Tibial artery (tissue), 4 donors: ENCODE results near the gene AXIN1.

Experiments used
- DNase-seq, 2 donors: peaks; one replicate each; pipeline ENCODE4 v3.0.0-alpha.2; 2019
- H3K27ac ChIP-seq, 2 donors: fragments of 200-600 bp; sonication (generic) in 1 of 2; 1 replicate in 1 of 2; 2 replicates in 1 of 2; pipeline ENCODE4 v1.5.1; 2018 to 2019; ENCODE audit warnings: mild to moderate bottlenecking in 1 of 2
- H3K27me3 ChIP-seq, 2 donors: fragments of 200-600 bp; sonication (generic) in 1 of 2; one replicate each; pipeline versions ENCODE4 v1.5.1 to v1.6.0; 2016 to 2019
- H3K36me3 ChIP-seq, 3 donors: fragments of 200-600 bp; sonication (generic) in 2 of 3; one replicate each; pipeline ENCODE4 v1.5.1; 2016 to 2019; ENCODE audit warnings: mild to moderate bottlenecking in 2 of 3
- H3K4me1 ChIP-seq, 4 donors: fragments of 200-600 bp; sonication (generic) in 2 of 4; 1 replicate in 3 of 4; 2 replicates in 1 of 4; pipeline ENCODE4 v1.5.1; 2016 to 2019
- H3K4me3 ChIP-seq, 2 donors: fragments of 200-600 bp; sonication (generic) in 1 of 2; 1 replicate in 1 of 2; 2 replicates in 1 of 2; pipeline ENCODE4 v1.5.1; 2018 to 2019; ENCODE audit warnings: mild to moderate bottlenecking in 2 of 2
- H3K9me3 ChIP-seq, 3 donors: fragments of 200-600 bp; sonication (generic) in 1 of 3; one replicate each; pipeline ENCODE4 v1.5.1; 2016 to 2019
- intact Hi-C: fragments of 100-400 bp; cut with DNase I; formaldehyde crosslinking; loops from one replicate; pipeline ENCODE4 v1.15.0; 2023; ENCODE audit warnings: low total_unique reads
- TF ChIP-seq, protein P1 (sequence below), 2 experiments: fragments of 200-600 bp in 1 of 2; fragments of 450-650 bp in 1 of 2; IDR thresholded peaks; one replicate each; pipeline ENCODE4 v1.5.1; 2017 to 2019; ENCODE audit warnings: antibody characterized with exemption in 2 of 2, mild to moderate bottlenecking in 1 of 2, moderate library complexity in 1 of 2

The AXIN1 gene

DNA sequence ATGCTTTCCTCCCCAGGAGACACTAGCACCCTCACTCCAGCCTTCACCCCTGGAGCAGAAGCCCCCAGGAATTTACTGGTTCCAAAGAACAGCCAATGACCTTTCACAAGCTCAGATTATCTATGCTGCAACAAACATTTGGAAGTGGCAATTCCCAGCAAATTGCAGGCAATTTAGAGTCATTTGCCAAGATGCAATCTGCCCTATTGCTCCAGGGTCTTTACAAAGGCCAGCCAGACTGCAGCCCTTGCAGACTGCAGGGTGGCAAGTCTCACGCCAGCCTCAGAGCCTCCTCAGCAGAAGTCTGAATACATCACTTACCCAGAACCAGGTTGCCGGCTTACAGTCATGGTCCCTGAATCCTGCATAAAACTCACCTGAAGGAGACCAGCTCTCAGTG lies 21.8 kb downstream of the AXIN1 start:
- Histone ChIP-seq H3K4me3 (no peak overlapping the region), H3K9me3 (no peaks in the 10 kb centered on the region), H3K4me1 (peaks cover 0 to 24% (median 17%) of the 10 kb centered on the region in 4 donors), H3K27ac (no peak overlapping the region), H3K27me3 (no peaks in the 10 kb centered on the region), H3K36me3 (no peaks in the 10 kb centered on the region)
- no peak for DNase-seq
- TF ChIP-seq, protein P1, sequence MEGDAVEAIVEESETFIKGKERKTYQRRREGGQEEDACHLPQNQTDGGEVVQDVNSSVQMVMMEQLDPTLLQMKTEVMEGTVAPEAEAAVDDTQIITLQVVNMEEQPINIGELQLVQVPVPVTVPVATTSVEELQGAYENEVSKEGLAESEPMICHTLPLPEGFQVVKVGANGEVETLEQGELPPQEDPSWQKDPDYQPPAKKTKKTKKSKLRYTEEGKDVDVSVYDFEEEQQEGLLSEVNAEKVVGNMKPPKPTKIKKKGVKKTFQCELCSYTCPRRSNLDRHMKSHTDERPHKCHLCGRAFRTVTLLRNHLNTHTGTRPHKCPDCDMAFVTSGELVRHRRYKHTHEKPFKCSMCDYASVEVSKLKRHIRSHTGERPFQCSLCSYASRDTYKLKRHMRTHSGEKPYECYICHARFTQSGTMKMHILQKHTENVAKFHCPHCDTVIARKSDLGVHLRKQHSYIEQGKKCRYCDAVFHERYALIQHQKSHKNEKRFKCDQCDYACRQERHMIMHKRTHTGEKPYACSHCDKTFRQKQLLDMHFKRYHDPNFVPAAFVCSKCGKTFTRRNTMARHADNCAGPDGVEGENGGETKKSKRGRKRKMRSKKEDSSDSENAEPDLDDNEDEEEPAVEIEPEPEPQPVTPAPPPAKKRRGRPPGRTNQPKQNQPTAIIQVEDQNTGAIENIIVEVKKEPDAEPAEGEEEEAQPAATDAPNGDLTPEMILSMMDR (IDR thresholded peaks at IDR 0.05): no peak
- intact Hi-C loops: no loop called here

DNA sequence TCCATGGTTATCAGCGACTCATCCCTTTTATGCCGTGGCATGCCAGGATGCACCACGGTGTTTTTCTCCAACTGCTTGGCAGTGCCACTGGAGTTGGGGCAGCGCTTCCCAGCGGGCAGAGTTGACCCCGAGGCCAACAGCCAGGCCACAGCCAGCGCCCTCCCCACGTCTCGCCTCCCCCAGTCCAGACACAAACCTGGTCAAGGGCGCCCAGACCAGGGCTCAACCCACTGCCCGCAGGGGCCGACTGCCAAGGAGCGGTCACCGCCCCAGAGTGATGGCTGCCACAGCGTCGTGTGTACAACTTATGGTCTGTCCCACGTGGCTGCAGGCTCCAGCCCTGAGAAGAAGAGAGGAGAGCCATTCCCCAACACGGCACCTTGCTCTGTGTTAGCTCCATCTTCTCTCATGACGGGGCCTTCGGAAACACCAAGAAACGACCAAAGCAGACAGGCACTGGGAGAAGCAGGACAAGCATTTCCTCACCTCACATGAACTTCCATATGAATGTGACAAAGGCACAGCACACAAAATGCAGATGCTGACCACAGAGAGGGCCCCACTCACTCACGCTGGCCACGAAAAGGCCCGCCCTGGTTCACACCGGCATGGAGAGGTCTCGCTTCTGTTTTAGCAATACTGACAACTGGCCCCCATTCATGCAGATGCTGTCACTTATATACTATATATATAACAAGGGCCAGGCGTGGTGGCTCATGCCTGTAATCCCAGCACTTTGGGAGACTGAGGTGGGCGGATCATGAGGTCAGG lies 27.0 kb downstream of the AXIN1 start:
- H3K4me1 ChIP-seq: peaks cover 0 to 36% (median 17%) of the 10 kb centered on the region in 4 donors
- TF ChIP-seq, protein P1 (IDR thresholded peaks at IDR 0.05): no peak
- intact Hi-C loops: no loop called here
- H3K9me3 ChIP-seq: no peaks in the 10 kb centered on the region
- peaks cover 0 to 12% (median 4%) of the 10 kb centered on the region in 3 donors for H3K36me3 ChIP-seq
- no peak overlapping the region for H3K27ac ChIP-seq
- DNase-seq: no peak
- H3K27me3 ChIP-seq: no peaks in the 10 kb centered on the region
- no peak overlapping the region for H3K4me3 ChIP-seq

DNA sequence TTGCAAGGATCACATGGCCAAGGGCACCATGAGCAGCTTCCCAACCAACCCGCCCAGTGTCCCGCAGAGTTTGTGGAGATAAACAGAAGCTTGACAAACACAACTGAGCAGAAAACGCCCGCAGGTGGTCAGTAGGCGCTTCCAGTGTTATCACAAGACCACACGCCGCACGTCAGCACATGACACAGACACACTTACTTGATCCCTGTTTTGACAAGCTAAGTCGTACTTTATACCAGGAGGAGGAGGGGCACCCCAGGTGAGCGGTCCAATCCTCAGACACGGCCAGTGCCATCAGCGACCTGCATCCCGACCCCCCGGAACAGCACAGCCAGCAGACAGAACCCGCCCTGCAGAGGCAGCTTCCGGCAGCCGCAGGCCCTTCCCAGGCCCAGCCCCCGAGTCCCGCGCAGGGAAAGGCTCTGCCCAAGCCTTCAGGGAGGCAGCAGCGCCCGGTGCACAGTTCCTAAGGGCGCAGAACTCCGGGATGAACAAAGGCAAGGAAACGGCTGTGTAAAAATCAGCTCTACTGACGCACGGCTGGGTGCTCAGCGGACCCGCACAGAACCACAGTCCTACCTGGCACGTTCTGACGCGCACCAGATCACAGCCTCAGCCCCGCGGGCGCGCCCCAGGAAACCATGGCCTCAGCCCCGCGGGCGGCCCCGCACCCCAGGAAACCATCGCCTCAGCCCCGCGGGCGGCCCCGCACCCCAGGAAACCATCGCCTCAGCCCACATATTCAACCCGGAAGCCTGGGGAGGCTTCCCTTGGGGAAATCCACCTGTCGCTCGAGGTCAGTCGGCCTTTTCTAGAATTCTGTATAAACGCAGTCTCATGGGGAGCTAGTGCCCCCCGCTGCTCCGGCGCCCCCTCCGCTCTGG lies 27.8 kb downstream of the AXIN1 start:
- no peaks in the 10 kb centered on the region for H3K27me3 ChIP-seq
- H3K36me3 ChIP-seq: peaks cover 0 to 12% (median 4%) of the 10 kb centered on the region in 3 donors
- intact Hi-C loops: no loop called here
- no peak for DNase-seq
- H3K4me3 ChIP-seq: no peak overlapping the region
- TF ChIP-seq, protein P1 (IDR thresholded peaks at IDR 0.05): no peak
- H3K9me3 ChIP-seq: no peaks in the 10 kb centered on the region
- H3K27ac ChIP-seq: no peak overlapping the region
- peaks cover 0 to 31% (median 17%) of the 10 kb centered on the region in 4 donors for H3K4me1 ChIP-seq

DNA sequence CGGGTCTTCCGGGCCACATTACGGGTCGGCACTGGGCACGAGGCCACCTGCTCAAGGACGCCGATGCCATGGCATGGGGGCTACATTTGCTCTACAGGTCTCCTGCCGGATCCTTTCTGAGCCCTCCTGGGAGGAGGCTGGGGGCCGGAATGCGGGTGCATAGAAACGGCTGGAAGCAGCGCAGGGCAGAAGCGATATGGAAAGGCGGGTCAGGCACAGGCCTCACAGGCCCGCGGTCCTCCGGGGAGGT lies 28.4 kb downstream of the AXIN1 start:
- TF ChIP-seq, protein P1 (IDR thresholded peaks at IDR 0.05): no peak
- Histone ChIP-seq H3K9me3 (no peaks in the 10 kb centered on the region), H3K27ac (no peak overlapping the region), H3K4me3 (no peak overlapping the region), H3K4me1 (peaks cover 0 to 31% (median 17%) of the 10 kb centered on the region in 4 donors), H3K27me3 (no peaks in the 10 kb centered on the region), H3K36me3 (peaks cover 0 to 17% (median 8%) of the 10 kb centered on the region in 3 donors)
- intact Hi-C loops: no loop called here
- DNase-seq: no peak

DNA sequence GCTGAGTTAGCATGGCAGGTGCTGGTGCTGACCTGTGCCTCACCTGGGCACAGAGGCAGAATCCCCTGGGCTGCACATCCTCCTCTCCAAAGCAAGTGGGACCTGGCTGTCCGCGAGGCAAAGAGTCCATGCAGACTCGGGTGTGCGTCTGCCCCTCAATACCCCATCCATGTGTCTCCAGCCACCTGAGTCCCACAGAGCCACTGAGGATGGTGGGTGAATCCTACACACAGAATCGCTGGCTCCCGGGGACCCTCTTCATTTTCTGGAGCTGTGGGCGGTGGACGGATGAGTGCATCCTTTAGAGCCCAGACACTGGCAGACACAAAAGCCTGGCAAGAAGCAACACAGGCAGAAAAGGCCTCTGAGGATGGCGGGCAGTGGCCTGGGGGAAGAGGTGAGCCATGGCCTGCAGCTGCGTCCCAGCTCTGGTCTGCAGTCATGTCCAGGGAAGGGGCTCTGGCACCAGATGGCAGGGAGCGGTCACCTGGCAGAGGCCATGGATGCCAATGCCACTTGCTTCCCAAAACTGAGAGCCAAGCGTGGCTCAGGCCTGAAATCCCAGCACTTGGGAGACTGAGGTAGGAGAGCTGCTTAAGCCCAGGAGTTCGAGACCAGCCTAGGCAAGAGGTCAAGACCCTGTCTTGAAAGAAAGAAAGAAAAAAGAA lies 29.9 kb downstream of the AXIN1 start:
- H3K27ac ChIP-seq: no peak overlapping the region
- peaks cover 0 to 31% (median 15%) of the 10 kb centered on the region in 3 donors for H3K36me3 ChIP-seq
- no peak overlapping the region for H3K4me3 ChIP-seq
- TF ChIP-seq, protein P1 (IDR thresholded peaks at IDR 0.05): no peak
- intact Hi-C loops: no loop called here
- DNase-seq: no peak
- no peaks in the 10 kb centered on the region for H3K27me3 ChIP-seq
- peaks cover 0 to 24% (median 12%) of the 10 kb centered on the region in 4 donors for H3K4me1 ChIP-seq
- H3K9me3 ChIP-seq: no peaks in the 10 kb centered on the region
